Activated CD8-positive, alpha-beta memory T cell treated with anti-CD3 and anti-CD28 coated beads, Interleukin-2, amount 50 U/mL, for 48 hours (primary cell): ENCODE data around the gene FASTK.
"Not testable (repeated sequence)": the region's sequence is repeated elsewhere in the genome, so short reads cannot be mapped to it uniquely, and the experiment has no call there.

Experiments
- DNase-seq: peaks from one replicate; pipeline ENCODE4 v3.0.0-alpha.2; 2020

FASTK gene

GRCh38 chr7:151046603-151047573, 33.7 kb downstream of the FASTK start:
- DNase-seq: no peak

GRCh38 chr7:151045967-151046366, 34.6 kb downstream of the FASTK start:
- no peak for DNase-seq

GRCh38 chr7:151045262-151045661, 35.3 kb downstream of the FASTK start:
- no peak for DNase-seq

- no peak for DNase-seq
These were observed 36.6 kb downstream of the FASTK start for GRCh38 chr7:151043959-151044358.

- DNase-seq: not testable (repeated sequence)
These were observed 37.2 kb downstream of the FASTK start for GRCh38 chr7:151043449-151043848.

GRCh38 chr7:151040616-151041375, 39.8 kb downstream of the FASTK start:
- no peak for DNase-seq

GRCh38 chr7:151039850-151040548, 40.6 kb downstream of the FASTK start:
- DNase-seq: no peak

- peak; percentile 89 for DNase-seq
These were observed 41.4 kb downstream of the FASTK start for GRCh38 chr7:151038951-151039849.

- DNase-seq: no peak
These were observed 44.7 kb downstream of the FASTK start for GRCh38 chr7:151035902-151036301.

GRCh38 chr7:151035026-151035717, 45.4 kb downstream of the FASTK start:
- no peak for DNase-seq

- DNase-seq: no peak
These were observed 46.1 kb downstream of the FASTK start for GRCh38 chr7:151034312-151035025.

GRCh38 chr7:151033864-151034249, 46.8 kb downstream of the FASTK start:
- DNase-seq: no peak

- DNase-seq: no peak
These were observed 47.4 kb downstream of the FASTK start for GRCh38 chr7:151032936-151033863.

- DNase-seq: no peak
These were observed 49.6 kb downstream of the FASTK start for GRCh38 chr7:151031011-151031410.

- no peak for DNase-seq
These were observed 51.6 kb downstream of the FASTK start for GRCh38 chr7:151028948-151029501.

- DNase-seq: peak; percentile 96
These were observed 52.3 kb downstream of the FASTK start, which contains the start of gene ABCB8 for GRCh38 chr7:151028131-151028947. ABCB8 (plus strand) TSS chr7:151028450; CDS start chr7:151028516, 66 bp downstream.

GRCh38 chr7:151027728-151028130, 52.9 kb downstream of the FASTK start:
- not testable (repeated sequence) for DNase-seq
